GM18867 (cell line): Measurements from ENCODE around the gene MORC1.
"Not testable (repeated sequence)": the region's sequence is repeated elsewhere in the genome, so short reads cannot be mapped to it uniquely, and the experiment has no call there.

ENCODE experiments used
- ATAC-seq: cut with Tn5 transposase; IDR thresholded peaks from one replicate; pipeline ENCODE4 v1.9.1; 2021; ENCODE audit warnings: mild to moderate bottlenecking, moderate library complexity; ENCODE audit not compliant: unreplicated experiment

Gene MORC1

GRCh38 chr3:109117939-109118338, at the start of gene MORC1:
Gene MORC1 (minus strand): TSS chr3:109118134. CDS start chr3:109118059, 75 bp downstream.
- ATAC-seq = no peak

DNA sequence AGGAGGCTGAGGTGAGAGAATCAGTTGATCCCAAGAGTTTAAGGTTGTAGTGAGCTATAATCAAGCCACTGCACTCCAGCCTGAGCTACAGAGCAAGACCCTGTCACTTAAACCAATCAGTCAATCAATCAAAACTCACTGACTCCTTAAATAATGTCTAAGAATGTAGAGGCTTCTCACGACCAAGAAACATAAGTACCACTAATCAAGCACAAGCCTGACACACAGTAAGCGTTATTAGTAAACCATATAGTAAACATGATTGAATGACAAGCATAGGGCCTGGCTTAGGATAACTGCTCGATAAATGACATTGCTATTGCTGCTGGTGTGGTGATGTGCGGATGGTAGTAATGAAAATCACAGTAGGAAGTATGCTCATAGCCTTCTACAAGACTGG, 48.0 kb upstream of the MORC1 start:
- no peak for ATAC-seq

DNA sequence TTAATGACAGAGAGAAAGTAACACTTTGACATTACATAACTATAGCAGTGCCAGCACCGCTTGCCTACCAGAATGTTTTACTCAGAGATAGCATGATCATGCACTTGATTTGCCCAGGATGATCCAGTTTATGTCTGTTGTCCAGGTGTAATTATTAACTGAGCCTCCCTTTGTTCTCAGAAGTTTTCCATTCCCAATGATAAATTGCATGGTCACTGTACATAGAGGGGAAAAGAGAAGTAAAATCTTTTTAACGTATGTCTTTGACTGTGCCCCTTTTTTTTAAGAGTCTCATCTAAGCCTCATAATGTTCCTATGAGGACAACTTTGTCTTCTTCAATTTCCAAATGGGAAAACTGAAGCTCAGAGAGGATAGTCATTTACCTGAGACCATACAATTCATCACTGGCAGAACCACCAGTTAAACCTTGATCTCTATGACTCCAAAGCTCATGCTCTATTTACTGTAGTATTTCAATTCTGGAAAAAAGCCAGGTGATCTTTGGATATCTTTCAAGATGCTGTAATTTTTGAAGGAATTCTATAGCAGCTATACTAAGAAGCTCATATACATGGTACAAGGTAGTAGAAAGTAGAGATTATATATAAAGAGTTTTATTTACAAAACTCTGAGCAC, 43.7 kb upstream of the MORC1 start:
- ATAC-seq = no peak

DNA sequence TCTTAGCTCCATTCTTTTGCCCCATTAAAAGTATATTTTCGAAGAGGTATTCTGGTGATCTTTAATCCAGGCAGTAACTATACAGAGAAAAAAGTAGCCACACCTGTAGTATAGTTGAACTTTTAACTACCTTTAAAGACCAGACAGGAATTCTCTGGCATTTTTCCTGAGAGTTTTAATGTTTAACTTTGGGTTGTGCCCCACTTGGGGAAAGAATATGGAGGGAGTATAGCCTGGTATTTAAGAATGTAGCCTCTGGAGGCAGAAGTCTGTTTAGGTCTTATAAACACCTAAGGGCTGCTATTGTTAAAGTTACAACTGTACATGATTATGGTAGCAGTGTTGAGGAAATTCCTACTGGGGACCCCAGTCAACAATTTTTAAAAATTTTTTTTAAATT, 37.9 kb upstream of the MORC1 start:
- no peak for ATAC-seq

- no peak for ATAC-seq
Measured at GRCh38 chr3:109154979-109155378, 37.0 kb upstream of the MORC1 start.

DNA sequence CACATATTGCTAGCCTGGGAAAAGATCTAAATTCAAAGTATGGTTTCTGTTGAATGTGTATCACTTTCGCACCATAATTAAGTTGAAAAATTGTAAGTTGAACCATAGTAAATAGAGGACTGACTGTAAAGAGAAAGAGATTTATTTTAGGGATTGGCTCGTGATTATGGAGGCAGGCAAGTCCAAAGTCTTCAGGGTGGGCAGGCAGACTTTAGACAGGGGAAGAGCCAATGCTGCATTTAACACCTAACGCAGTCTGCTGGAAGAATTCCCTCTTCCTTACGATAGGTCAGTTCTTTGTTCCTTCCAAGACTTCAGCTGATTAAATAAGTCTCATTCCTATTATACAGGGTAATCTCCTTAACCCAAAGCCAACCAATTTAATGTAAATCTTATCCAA, 34.4 kb upstream of the MORC1 start:
- ATAC-seq = no peak

DNA sequence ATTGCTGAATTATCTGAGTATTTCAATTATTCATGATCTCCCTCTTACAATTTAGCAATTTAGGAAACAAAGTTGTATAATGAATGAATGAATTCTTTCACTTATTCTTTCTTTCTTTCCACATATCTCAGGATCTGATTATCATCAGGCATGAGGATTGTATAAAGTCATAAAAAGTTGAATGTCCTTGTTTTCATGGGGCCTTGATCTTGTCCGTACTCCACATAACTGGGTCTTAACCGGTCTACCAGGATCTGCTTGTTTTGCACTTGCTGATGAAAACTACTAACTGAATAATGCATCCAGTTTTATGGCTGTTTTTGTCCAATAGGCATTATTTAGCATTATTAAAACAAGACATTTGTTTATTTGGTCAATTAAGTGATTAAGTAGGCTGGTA, 31.1 kb upstream of the MORC1 start:
- ATAC-seq = no peak

DNA sequence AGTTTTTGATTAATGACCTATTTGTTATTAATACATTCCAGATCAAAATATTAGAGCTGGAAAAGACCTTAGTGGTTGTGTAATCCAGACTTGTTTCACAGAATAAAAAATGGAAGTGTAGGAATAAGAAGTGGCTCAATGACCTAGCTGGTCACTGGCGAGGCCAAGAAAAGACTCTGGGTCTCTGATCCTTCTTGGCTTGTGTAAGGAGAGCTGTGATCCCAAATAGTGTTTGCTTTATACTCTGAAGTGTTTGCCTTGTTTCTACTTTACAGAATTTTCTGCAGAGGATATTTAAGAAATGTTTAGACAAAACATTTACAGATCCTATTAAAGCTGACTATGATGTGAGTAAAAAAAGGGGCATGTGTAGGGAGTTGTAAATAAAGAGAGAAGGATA, 25.7 kb upstream of the MORC1 start:
- no peak for ATAC-seq

DNA sequence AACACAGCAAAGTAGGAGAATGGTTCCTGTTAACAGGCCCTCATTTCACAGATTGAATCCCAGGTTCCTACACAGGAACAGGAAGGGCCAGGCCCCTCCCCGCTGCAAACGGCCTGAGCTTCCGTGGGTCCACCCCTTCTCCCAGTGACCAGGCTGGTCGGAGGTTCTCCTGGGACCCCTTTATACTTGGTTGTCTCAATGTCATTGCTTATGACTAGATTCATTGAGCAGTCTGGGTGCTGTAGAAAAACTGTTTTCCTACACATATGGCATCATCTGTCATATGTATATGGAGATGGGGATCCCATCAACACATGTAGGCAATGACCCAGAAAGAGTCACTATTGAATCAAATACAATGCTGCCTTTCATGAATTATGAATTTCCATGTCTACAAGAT, 22.4 kb upstream of the MORC1 start:
- ATAC-seq = no peak

GRCh38 chr3:109137761-109138160, 19.8 kb upstream of the MORC1 start:
- no peak for ATAC-seq

- no peak for ATAC-seq
Measured at GRCh38 chr3:109136523-109136922, 18.6 kb upstream of the MORC1 start, which contains the start of gene C3orf85. Gene C3orf85 (plus strand): TSS chr3:109136719. CDS start chr3:109136848, 129 bp downstream.

DNA sequence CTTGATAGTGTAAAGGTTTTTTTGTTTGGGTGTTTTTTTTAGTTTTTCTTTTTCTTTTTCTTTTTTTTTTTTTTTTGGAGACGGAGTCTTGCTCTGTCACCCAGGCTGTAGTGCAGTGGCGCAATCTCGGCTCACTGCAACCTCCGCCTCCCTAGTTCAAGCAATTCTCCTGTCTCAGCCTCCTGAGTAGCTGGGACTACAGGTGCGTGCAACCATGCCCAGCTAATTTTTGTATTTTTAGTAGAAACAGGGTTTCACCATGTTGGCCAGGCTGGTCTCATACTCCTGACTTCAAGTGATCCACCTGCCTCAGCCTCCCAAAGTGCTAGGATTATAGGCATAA, 15.5 kb upstream of the MORC1 start:
- ATAC-seq = not testable (repeated sequence)

GRCh38 chr3:109132801-109133473, 15.0 kb upstream of the MORC1 start:
- ATAC-seq = no peak

DNA sequence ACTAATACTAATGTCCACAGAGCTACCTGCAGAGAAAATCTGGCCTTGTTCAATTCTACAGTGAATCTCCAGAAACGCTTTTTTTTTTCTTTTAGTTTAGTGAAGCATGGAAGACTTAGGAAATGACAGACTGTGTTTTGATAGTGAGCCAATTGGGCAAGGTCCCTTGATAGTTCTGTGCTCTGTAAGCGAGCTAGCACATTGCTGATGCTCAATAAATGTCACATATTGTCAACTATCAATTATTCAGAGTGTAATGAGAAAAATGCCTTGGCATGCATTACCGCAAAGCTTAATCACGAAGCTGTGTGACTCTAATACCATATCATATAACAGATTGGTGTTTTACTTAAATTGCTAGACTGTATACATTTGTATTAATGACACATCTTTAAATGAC, 13.3 kb upstream of the MORC1 start:
- ATAC-seq = no peak

DNA sequence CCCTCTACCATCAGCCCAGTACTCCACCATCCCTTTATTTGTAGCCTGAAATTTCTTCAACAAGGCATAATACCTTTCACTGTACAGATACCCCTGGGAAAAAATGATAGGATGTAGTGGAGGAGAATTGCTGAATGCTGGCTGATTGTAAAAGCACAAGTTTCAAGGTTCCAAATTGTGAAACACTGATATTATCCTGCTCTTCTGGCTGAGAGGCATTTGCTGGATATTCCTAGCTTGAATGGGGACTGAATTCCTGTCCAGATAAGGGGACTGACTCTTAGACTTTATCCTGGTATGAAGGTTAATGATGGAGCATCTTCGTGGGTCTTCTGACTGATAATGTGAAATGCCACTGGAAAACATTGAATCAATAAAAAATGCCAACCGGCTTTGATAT, 9.6 kb upstream of the MORC1 start:
- ATAC-seq = no peak

DNA sequence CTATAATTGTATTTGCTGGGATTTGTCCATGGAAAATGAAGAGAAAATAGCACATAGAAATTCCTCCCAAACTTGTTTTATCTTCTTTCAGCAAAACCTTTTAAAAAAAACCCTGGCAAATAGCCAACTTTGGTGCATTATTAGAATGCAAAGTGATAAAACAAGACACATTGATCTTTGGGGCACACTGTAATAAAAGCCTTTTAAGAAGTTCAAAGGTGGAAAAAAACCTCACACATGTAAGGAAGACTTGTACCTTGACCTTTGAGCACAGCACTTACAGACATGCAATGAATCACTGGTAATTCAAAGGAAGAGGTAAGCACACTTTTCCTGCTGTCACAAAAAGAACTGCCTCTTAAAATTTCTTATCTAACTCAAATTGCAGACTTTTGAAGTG, 8.0 kb upstream of the MORC1 start:
- ATAC-seq = no peak

GRCh38 chr3:109122690-109123089, 4.8 kb upstream of the MORC1 start:
- no peak for ATAC-seq

DNA sequence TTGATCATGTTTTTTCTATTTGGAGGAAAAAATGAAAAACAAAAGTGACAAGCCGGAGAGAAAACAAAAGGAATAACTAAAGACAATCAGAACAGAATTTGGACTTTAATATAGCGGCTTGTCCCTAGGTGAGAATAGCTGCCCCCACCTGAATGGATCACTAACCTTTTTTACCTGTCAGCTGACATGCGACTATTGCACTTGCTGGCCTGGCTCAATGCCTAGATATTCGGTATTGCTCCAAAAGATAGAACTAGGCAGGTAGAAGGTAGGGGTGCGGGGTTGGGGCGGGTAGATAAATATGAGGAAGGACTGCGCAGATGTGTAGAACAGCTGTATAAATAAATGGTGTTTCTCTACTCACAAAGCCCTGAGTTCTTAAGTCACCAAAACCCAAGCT, 650 bp upstream of the MORC1 start:
- no peak for ATAC-seq

- no peak for ATAC-seq
Measured at GRCh38 chr3:109116031-109116430, 1.9 kb downstream of the MORC1 start.

DNA sequence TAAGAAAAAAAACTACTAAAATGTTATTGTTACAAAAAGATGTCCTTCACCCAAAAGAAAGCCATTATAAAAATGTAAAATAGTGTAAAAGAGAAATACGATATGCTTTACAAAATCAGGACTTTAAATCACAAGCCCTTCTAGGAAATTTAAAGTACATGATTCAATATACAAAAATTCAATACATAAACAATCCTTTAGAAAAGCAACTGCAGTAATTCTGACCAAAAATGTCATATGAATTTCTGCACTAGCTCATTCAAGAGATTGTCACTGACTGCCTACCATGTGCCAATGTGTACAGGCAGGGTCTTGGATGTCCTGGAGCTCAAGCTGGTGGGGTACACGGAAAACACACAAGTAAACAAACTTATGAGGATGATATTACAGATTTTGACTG, 2.5 kb downstream of the MORC1 start:
- no peak for ATAC-seq

DNA sequence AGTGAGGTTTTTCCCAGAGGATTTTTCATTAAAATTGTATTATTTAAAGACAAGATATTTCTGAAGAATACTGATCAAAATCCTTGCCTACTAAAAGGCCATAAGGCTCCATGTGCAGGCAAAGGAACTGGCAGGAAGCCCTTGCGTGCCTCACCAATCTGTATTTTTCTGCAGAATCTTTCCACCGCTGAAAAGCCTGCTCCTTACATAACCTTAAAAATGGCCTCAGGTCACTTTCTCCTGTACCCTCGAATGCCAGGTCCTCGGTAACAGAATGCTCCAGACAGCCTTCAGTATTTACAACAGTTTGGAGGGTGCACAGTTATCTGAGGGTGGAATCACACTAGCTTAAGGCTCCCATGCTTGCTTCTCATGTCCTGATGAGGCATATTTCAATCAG, 3.2 kb downstream of the MORC1 start:
- ATAC-seq = no peak

- no peak for ATAC-seq
Measured at GRCh38 chr3:109112946-109113760, 4.8 kb downstream of the MORC1 start.
